Stomach (tissue), 9 donors: ENCODE measurements around the gene PAPSS1. TPM values are rescaled to one million over a fixed set of nuclear protein-coding genes. Genes with fewer than 3 reads are reported as not detected.

Experiments
- DNase-seq, 2 donors: peaks; one replicate each; pipeline versions ENCODE4 v3.0.0 to v3.0.0-alpha.2; 2013 to 2019
- H3K27ac ChIP-seq, 5 donors: fragments of 200-600 bp in 4 of 5; sonication (generic) in 4 of 5; one replicate each; pipeline ENCODE4 v1.5.1; 2013 to 2019; ENCODE audit warnings: mild to moderate bottlenecking in 1 of 5, moderate library complexity in 1 of 5
- H3K27me3 ChIP-seq, 3 donors: fragments of 200-600 bp; sonication (generic); one replicate each; pipeline ENCODE4 v1.5.1; 2017 to 2019; ENCODE audit warnings: mixed run types in 1 of 3
- H3K36me3 ChIP-seq, 4 donors: fragments of 200-600 bp; sonication (generic); 1 replicate in 3 of 4; 2 replicates in 1 of 4; pipeline ENCODE4 v1.5.1; 2016 to 2019
- H3K4me1 ChIP-seq, 4 donors: fragments of 200-600 bp; sonication (generic); one replicate each; pipeline ENCODE4 v1.5.1; 2016 to 2019
- H3K4me3 ChIP-seq, 4 donors: fragments of 200-600 bp; sonication (generic) in 3 of 4; one replicate each; pipeline ENCODE4 v1.5.1; 2016 to 2019; ENCODE audit warnings: mild to moderate bottlenecking in 1 of 4
- H3K9me3 ChIP-seq, 4 donors: fragments of 200-600 bp; sonication (generic); one replicate each; pipeline ENCODE4 v1.5.1; 2016 to 2019
- CTCF ChIP-seq, 7 experiments: fragments of 450-650 bp in 4 of 7; fragments of 200-600 bp in 3 of 7; sonication (generic) in 3 of 7; IDR thresholded peaks; one replicate each; pipeline ENCODE4 v1.5.1; 2016 to 2019; ENCODE audit warnings: antibody characterized with exemption in 7 of 7, control low read depth in 2 of 7, mild to moderate bottlenecking in 1 of 7
- EP300 ChIP-seq: sonication (generic); formaldehyde crosslinking; IDR thresholded peaks from one replicate; pipeline ENCODE4 v1.6.1; 2017; ENCODE audit warnings: antibody characterized with exemption
- POLR2A ChIP-seq, 4 donors: fragments of 450-650 bp; IDR thresholded peaks; one replicate each; pipeline ENCODE4 v1.6.1; 2016; ENCODE audit warnings: antibody characterized with exemption in 4 of 4, control low read depth in 2 of 4, mild to moderate bottlenecking in 1 of 4, moderate library complexity in 1 of 4
- POLR2AphosphoS5 ChIP-seq, 3 donors: sonication (generic); formaldehyde crosslinking; IDR thresholded peaks; one replicate each; pipeline ENCODE4 v1.6.1; 2016; ENCODE audit warnings: antibody characterized with exemption in 3 of 3
- WGBS, 5 donors: extraction: QIAGEN DNeasy Blood & Tissue Kit in 3 of 5; methylation state at CpG; one replicate each; pipeline versions ENCODE4 v1.1.5 to v1.1.7; 2013 to 2018; 5-methylcytosine and 5-hydroxymethylcytosine counted together
- intact Hi-C: fragments of 100-400 bp; cut with DNase I; formaldehyde crosslinking; loops from one replicate; pipeline ENCODE4 v1.15.1; 2023; ENCODE audit warnings: low total_unique reads
- polyA plus RNA-seq, 3 donors: library from polyadenylated mRNA; stranded (reverse); fragments of 200-250 nt; gene quantifications; one replicate each; pipeline ENCODE4 v1.2.3, GENCODE V29; 2013
- total RNA-seq, 5 donors: library from RNA; depleted of rRNA; stranded (reverse); fragments of >200 nt; gene quantifications; one replicate each; pipeline versions ENCODE4 v1.1.0 to v1.2.3, GENCODE V29; 2014 to 2016
- donor health status: healthy with polysubstance abuse.
- donor health status: Bipolar disorder and iron deficiency.
- donor health status: healthy.

The PAPSS1 gene
- total and polyA plus RNA-seq, 8 donors, result 12.7 to 102 (median 46.8) TPM

DNA sequence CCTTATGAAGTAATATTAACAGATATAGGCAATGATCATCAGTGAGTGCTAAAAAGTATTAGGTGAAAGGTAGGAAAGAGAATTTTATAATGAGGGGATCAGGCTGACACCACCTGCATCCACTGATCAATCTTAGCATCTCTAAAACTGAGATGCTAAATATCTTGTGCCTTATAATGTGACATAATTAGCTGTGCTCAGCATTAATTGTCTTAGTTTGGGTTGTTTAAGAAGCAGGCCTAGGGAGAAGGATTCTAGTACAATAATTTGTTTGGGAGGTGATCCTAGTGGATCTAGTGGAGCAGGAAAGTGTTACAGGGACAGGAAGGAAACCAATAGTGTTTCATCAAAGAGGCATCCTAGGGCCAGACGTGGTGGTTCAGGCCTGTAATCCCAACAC, 22.2 kb upstream of the PAPSS1 start:
- Histone ChIP-seq H3K9me3 (peaks cover 0 to 3% (median 0%) of the 10 kb centered on the region in 4 donors), H3K4me3 (no peak overlapping the region), H3K36me3 (no peaks in the 10 kb centered on the region), H3K4me1 (peaks cover 0 to 15% (median 7%) of the 10 kb centered on the region in 4 donors), H3K27me3 (no peaks in the 10 kb centered on the region), H3K27ac (peak overlapping the region in 1 of 5 donors; percentile 64)
- WGBS, 5 donors, result 80 to 95% (median 87%) methylated on average over 1 of the region's 1 CpG
- DNase-seq, result no peak
- intact Hi-C loops, result no loop called here
- TF ChIP-seq POLR2AphosphoS5 (IDR thresholded peaks at IDR 0.05), result no peak

GRCh38 chr4:107740950-107741701, 21.1 kb upstream of the PAPSS1 start:
- intact Hi-C loops, result no loop called here
- no peaks in the 10 kb centered on the region for H3K36me3 ChIP-seq
- 61 to 77% (median 68%) methylated on average over 11 of the region's 11 CpGs for WGBS, 5 donors
- peak in 1 of 2 donors; percentile 67 for DNase-seq
- peaks cover 0 to 3% (median 0%) of the 10 kb centered on the region in 4 donors for H3K9me3 ChIP-seq
- peak overlapping the region in 4 of 5 donors; percentile 3 to 64 (median 59) for H3K27ac ChIP-seq
- peaks cover 0 to 22% (median 13%) of the 10 kb centered on the region in 4 donors for H3K4me1 ChIP-seq
- TF ChIP-seq POLR2AphosphoS5 (IDR thresholded peaks at IDR 0.05) (peak in 1 of 3 donors; percentile 53), CTCF (IDR thresholded peaks at IDR 0.05) (no peak), POLR2A (IDR thresholded peaks at IDR 0.05) (no peak), EP300 (no peak)
- H3K4me3 ChIP-seq, result no peak overlapping the region
- H3K27me3 ChIP-seq, result no peaks in the 10 kb centered on the region

DNA sequence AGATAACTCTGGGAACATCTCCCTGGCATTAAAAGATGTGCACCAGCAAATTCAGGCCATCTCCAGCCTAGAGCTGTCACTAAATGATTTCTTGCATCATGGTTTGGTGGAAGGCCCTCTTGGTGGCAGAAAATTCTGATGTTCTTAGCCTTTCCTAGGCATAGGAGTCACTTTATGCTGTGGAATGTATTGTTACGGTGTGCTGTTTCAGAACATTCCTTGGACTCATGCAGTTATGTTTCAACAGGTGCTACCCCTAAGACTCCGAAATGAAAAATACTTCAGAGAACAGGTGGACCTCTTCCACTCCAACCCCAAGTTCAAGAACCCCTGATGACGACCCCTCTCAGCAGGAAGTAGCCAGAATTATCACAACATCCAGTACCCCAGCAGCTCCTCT, 20.3 kb upstream of the PAPSS1 start:
- TF ChIP-seq CTCF (IDR thresholded peaks at IDR 0.05), result peak in 3 of 7 experiments; percentile 4 to 27 (median 14)
- no peak for TF ChIP-seq EP300
- WGBS, 5 donors, result 42 to 75% (median 47%) methylated on average over 3 of the region's 3 CpGs
- H3K9me3 ChIP-seq, result peaks cover 0 to 3% (median 0%) of the 10 kb centered on the region in 4 donors
- H3K27me3 ChIP-seq, result no peaks in the 10 kb centered on the region
- peaks cover 0 to 28% (median 19%) of the 10 kb centered on the region in 4 donors for H3K4me1 ChIP-seq
- H3K27ac ChIP-seq, result peak overlapping the region in 3 of 5 donors; percentile 55 to 64 (median 63)
- intact Hi-C loops, result no loop called here
- no peaks in the 10 kb centered on the region for H3K36me3 ChIP-seq
- peak in 1 of 2 donors; percentile 19 for DNase-seq
- no peak overlapping the region for H3K4me3 ChIP-seq

DNA sequence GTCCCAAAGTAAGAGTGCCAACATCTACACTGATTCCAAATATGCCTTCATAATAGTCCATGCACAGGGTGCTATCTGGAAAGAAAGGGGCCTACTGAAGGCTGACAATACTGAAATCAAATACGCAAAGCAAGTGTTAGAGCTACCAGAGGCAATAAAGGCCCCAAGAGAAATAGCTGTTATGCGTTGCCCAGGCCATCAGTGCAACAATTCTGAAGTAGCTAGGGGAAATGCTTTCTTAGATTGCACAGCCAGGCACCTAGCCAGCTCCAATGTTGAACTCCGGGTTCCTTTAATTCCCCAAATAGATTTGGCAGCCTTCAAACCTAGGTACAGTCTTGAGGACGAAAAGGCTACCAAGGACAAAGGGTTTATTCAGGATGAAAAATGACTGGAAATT, 17.4 kb upstream of the PAPSS1 start:
- intact Hi-C loops, result no loop called here
- no peak for TF ChIP-seq EP300
- no peak for TF ChIP-seq POLR2AphosphoS5 (IDR thresholded peaks at IDR 0.05)
- TF ChIP-seq CTCF (IDR thresholded peaks at IDR 0.05), result no peak
- no peak for TF ChIP-seq POLR2A (IDR thresholded peaks at IDR 0.05)
- peak overlapping the region in 1 of 5 donors; percentile 28 for H3K27ac ChIP-seq
- H3K36me3 ChIP-seq, result no peaks in the 10 kb centered on the region
- no peaks in the 10 kb centered on the region for H3K27me3 ChIP-seq
- no peak overlapping the region for H3K4me3 ChIP-seq
- 30 to 52% (median 44%) methylated on average over 4 of the region's 4 CpGs for WGBS, 5 donors
- H3K4me1 ChIP-seq, result peaks cover 0 to 28% (median 19%) of the 10 kb centered on the region in 4 donors
- no peaks in the 10 kb centered on the region for H3K9me3 ChIP-seq
- peak in 1 of 2 donors; percentile 62 for DNase-seq
